ENCODE data around the gene PAGE4. TPM values are rescaled to one million over a fixed set of nuclear protein-coding genes. Genes with fewer than 3 reads are reported as not detected.
A peak's percentile ranks its signal among the peaks of the same experiment; 100 is the strongest.

PAGE4 gene
- total and polyA plus RNA-seq, 2 of the 13 experiments (the other 11 are each of a cell fraction or from before 2014, with no cell fraction given): 1.1 TPM; not detected in 1

- TF ChIP-seq, protein P1, sequence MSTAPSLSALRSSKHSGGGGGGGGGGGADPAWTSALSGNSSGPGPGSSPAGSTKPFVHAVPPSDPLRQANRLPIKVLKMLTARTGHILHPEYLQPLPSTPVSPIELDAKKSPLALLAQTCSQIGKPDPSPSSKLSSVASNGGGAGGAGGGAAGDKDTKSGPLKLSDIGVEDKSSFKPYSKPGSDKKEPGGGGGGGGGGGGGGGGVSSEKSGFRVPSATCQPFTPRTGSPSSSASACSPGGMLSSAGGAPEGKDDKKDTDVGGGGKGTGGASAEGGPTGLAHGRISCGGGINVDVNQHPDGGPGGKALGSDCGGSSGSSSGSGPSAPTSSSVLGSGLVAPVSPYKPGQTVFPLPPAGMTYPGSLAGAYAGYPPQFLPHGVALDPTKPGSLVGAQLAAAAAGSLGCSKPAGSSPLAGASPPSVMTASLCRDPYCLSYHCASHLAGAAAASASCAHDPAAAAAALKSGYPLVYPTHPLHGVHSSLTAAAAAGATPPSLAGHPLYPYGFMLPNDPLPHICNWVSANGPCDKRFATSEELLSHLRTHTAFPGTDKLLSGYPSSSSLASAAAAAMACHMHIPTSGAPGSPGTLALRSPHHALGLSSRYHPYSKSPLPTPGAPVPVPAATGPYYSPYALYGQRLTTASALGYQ (CRISPR knock-in tag; IDR thresholded peaks at IDR 0.05): no peak
- no peak for TF ChIP-seq FOXA3 (CRISPR knock-in tag; IDR thresholded peaks at IDR 0.05)
- no peak for TF ChIP-seq SP2 (CRISPR knock-in tag; IDR thresholded peaks at IDR 0.05)
- no peak for TF ChIP-seq SKI (IDR thresholded peaks at IDR 0.05; ENCODE audit: partially characterized antibody)
- no peak for TF ChIP-seq NONO (IDR thresholded peaks at IDR 0.05)
- TF ChIP-seq NONO (CRISPR knock-in tag; conservative IDR thresholded peaks at IDR 0.05): no peak
- TF ChIP-seq, protein P2, sequence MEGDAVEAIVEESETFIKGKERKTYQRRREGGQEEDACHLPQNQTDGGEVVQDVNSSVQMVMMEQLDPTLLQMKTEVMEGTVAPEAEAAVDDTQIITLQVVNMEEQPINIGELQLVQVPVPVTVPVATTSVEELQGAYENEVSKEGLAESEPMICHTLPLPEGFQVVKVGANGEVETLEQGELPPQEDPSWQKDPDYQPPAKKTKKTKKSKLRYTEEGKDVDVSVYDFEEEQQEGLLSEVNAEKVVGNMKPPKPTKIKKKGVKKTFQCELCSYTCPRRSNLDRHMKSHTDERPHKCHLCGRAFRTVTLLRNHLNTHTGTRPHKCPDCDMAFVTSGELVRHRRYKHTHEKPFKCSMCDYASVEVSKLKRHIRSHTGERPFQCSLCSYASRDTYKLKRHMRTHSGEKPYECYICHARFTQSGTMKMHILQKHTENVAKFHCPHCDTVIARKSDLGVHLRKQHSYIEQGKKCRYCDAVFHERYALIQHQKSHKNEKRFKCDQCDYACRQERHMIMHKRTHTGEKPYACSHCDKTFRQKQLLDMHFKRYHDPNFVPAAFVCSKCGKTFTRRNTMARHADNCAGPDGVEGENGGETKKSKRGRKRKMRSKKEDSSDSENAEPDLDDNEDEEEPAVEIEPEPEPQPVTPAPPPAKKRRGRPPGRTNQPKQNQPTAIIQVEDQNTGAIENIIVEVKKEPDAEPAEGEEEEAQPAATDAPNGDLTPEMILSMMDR (CRISPR knock-in tag; IDR thresholded peaks at IDR 0.05): peak; percentile 64
- no peak for TF ChIP-seq HNRNPK (IDR thresholded peaks at IDR 0.05; ENCODE audit: low read depth, low read length, poor library complexity, severe bottlenecking)
- TF ChIP-seq ZFP41 (CRISPR knock-in tag; IDR thresholded peaks at IDR 0.05; ENCODE audit: borderline replicate concordance): no peak
- no peak for TF ChIP-seq SP4 (CRISPR knock-in tag; IDR thresholded peaks at IDR 0.05)
- no peak for TF ChIP-seq SOX5 (CRISPR knock-in tag; IDR thresholded peaks at IDR 0.05; ENCODE audit: borderline replicate concordance)
- TF ChIP-seq, protein P3, sequence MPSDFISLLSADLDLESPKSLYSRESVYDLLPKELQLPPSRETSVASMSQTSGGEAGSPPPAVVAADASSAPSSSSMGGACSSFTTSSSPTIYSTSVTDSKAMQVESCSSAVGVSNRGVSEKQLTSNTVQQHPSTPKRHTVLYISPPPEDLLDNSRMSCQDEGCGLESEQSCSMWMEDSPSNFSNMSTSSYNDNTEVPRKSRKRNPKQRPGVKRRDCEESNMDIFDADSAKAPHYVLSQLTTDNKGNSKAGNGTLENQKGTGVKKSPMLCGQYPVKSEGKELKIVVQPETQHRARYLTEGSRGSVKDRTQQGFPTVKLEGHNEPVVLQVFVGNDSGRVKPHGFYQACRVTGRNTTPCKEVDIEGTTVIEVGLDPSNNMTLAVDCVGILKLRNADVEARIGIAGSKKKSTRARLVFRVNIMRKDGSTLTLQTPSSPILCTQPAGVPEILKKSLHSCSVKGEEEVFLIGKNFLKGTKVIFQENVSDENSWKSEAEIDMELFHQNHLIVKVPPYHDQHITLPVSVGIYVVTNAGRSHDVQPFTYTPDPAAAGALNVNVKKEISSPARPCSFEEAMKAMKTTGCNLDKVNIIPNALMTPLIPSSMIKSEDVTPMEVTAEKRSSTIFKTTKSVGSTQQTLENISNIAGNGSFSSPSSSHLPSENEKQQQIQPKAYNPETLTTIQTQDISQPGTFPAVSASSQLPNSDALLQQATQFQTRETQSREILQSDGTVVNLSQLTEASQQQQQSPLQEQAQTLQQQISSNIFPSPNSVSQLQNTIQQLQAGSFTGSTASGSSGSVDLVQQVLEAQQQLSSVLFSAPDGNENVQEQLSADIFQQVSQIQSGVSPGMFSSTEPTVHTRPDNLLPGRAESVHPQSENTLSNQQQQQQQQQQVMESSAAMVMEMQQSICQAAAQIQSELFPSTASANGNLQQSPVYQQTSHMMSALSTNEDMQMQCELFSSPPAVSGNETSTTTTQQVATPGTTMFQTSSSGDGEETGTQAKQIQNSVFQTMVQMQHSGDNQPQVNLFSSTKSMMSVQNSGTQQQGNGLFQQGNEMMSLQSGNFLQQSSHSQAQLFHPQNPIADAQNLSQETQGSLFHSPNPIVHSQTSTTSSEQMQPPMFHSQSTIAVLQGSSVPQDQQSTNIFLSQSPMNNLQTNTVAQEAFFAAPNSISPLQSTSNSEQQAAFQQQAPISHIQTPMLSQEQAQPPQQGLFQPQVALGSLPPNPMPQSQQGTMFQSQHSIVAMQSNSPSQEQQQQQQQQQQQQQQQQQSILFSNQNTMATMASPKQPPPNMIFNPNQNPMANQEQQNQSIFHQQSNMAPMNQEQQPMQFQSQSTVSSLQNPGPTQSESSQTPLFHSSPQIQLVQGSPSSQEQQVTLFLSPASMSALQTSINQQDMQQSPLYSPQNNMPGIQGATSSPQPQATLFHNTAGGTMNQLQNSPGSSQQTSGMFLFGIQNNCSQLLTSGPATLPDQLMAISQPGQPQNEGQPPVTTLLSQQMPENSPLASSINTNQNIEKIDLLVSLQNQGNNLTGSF (CRISPR knock-in tag; IDR thresholded peaks at IDR 0.05): no peak
- peak; percentile 47 for TF ChIP-seq STAG1 (CRISPR knock-in tag; IDR thresholded peaks at IDR 0.05)
- TF ChIP-seq SMC3 (IDR thresholded peaks at IDR 0.05; ENCODE audit: low read length): peak; percentile 31; the same call in 1 of the 2 replicates
- no peak for TF ChIP-seq MED13 (CRISPR knock-in tag; IDR thresholded peaks at IDR 0.05)
- TF ChIP-seq ZNF234 (CRISPR knock-in tag; conservative IDR thresholded peaks at IDR 0.05): no peak
- no peak for TF ChIP-seq ZNF280D (CRISPR knock-in tag; IDR thresholded peaks at IDR 0.05)
- no peak for TF ChIP-seq ZNF776 (CRISPR knock-in tag; IDR thresholded peaks at IDR 0.05)
- TF ChIP-seq LCORL (IDR thresholded peaks at IDR 0.05): no peak
- no peak for TF ChIP-seq LCORL (CRISPR knock-in tag; IDR thresholded peaks at IDR 0.05)
- TF ChIP-seq MAF1 (CRISPR knock-in tag; IDR thresholded peaks at IDR 0.05; ENCODE audit: borderline replicate concordance): no peak
Observed at GRCh38 chrX:49876750-49877149, 47.6 kb downstream of the PAGE4 start (continued).
